H9 (cell line): Measurements from ENCODE around the gene OR1B1. TPM values are rescaled to one million over a fixed set of nuclear protein-coding genes. Genes with fewer than 3 reads are reported as not detected.

Source experiments
- DNase-seq: peaks from one replicate; pipeline ENCODE4 v3.0.0-alpha.2; 2017
- H2AFZ ChIP-seq: one replicate; pipeline ENCODE4 v1.6.1; 2013; ENCODE audit warnings: mild to moderate bottlenecking, low read length, control low read depth, moderate library complexity
- H2AK5ac ChIP-seq: 2 replicates; pipeline ENCODE4 v1.6.1; 2013; ENCODE audit warnings: low read length, control low read depth, mixed read lengths; ENCODE audit not compliant: insufficient read length
- H2BK120ac ChIP-seq: one replicate; pipeline ENCODE4 v1.6.1; 2013; ENCODE audit warnings: low read depth, mild to moderate bottlenecking, low read length, control low read depth, inconsistent platforms; ENCODE audit not compliant: poor library complexity, severe bottlenecking
- H2BK12ac ChIP-seq: 2 replicates; pipeline ENCODE4 v1.6.1; 2013; ENCODE audit warnings: low read length, control low read depth, mixed read lengths, low read depth; ENCODE audit not compliant: insufficient read length
- H2BK15ac ChIP-seq: 2 replicates; pipeline ENCODE4 v1.6.1; 2013; ENCODE audit warnings: low read depth, low read length, control low read depth
- H2BK20ac ChIP-seq: one replicate; pipeline ENCODE4 v1.6.1; 2013; ENCODE audit warnings: low read depth, mild to moderate bottlenecking, low read length, control low read depth, inconsistent platforms; ENCODE audit not compliant: poor library complexity, severe bottlenecking
- H2BK5ac ChIP-seq: 2 replicates; pipeline ENCODE4 v1.6.1; 2013; ENCODE audit warnings: low read length, control low read depth, mixed read lengths; ENCODE audit not compliant: insufficient read length
- H3K14ac ChIP-seq: 2 replicates; pipeline ENCODE4 v1.6.1; 2013; ENCODE audit warnings: low read length, control low read depth; ENCODE audit not compliant: insufficient read depth
- H3K18ac ChIP-seq: 2 replicates; pipeline ENCODE4 v1.6.1; 2013; ENCODE audit warnings: low read depth, mild to moderate bottlenecking, mixed read lengths, low read length, control low read depth; ENCODE audit not compliant: insufficient read length
- H3K23ac ChIP-seq: 2 replicates; pipeline ENCODE4 v1.6.1; 2013; ENCODE audit warnings: low read length, control low read depth, mixed read lengths, low read depth; ENCODE audit not compliant: insufficient read length
- H3K23me2 ChIP-seq: 2 replicates; pipeline ENCODE4 v1.6.1; 2013; ENCODE audit warnings: low read depth, mild to moderate bottlenecking, mixed read lengths, low read length, control low read depth; ENCODE audit not compliant: insufficient read length, poor library complexity, severe bottlenecking
- H3K27ac ChIP-seq: 2 replicates; pipeline ENCODE4 v1.5.1; 2013; ENCODE audit warnings: low read length, control low read depth, mixed read lengths, low read depth; ENCODE audit not compliant: insufficient read length
- H3K27me3 ChIP-seq: 2 replicates; pipeline ENCODE4 v1.6.1; 2013; ENCODE audit warnings: low read length, control low read depth, inconsistent platforms; ENCODE audit not compliant: insufficient read depth
- H3K4ac ChIP-seq: 2 replicates; pipeline ENCODE4 v1.6.1; 2013; ENCODE audit warnings: low read depth, mild to moderate bottlenecking, control low read depth, inconsistent platforms, low read length, moderate library complexity
- H3K4me1 ChIP-seq: 2 replicates; pipeline ENCODE4 v1.6.1; 2013; ENCODE audit warnings: low read length, control low read depth, inconsistent platforms; ENCODE audit not compliant: insufficient read depth
- H3K4me2 ChIP-seq: 2 replicates; pipeline ENCODE4 v1.6.1; 2013; ENCODE audit warnings: low read length, control low read depth, mixed read lengths; ENCODE audit not compliant: insufficient read length, insufficient read depth
- H3K56ac ChIP-seq: 2 replicates; pipeline ENCODE4 v1.6.1; 2013; ENCODE audit warnings: low read depth, mild to moderate bottlenecking, mixed read lengths, low read length, control low read depth; ENCODE audit not compliant: insufficient read length
- H3K79me1 ChIP-seq: 2 replicates; pipeline ENCODE4 v1.6.1; 2013; ENCODE audit warnings: low read depth, mild to moderate bottlenecking, moderate library complexity, low read length, control low read depth, inconsistent platforms; ENCODE audit not compliant: insufficient read depth, poor library complexity, severe bottlenecking
- H3K79me2 ChIP-seq: 2 replicates; pipeline ENCODE4 v1.6.1; 2013; ENCODE audit warnings: low read length, control low read depth, inconsistent platforms; ENCODE audit not compliant: insufficient read depth
- H3K9ac ChIP-seq: 2 replicates; pipeline ENCODE4 v1.6.1; 2013; ENCODE audit warnings: low read length, control low read depth, mixed read lengths; ENCODE audit not compliant: insufficient read length; ENCODE audit errors: extremely low read depth
- H3K9me3 ChIP-seq: one replicate; pipeline ENCODE4 v1.6.1; 2013; ENCODE audit warnings: low read depth, low read length, inconsistent platforms; ENCODE audit not compliant: control insufficient read depth
- H3T11ph ChIP-seq: one replicate; pipeline ENCODE4 v1.6.1; 2013; ENCODE audit warnings: mild to moderate bottlenecking, low read length, control low read depth, inconsistent platforms
- H4K20me1 ChIP-seq: one replicate; pipeline ENCODE4 v1.6.1; 2013; ENCODE audit not compliant: control insufficient read depth, insufficient read length, insufficient read depth
- H4K5ac ChIP-seq: 2 replicates; pipeline ENCODE4 v1.6.1; 2013; ENCODE audit warnings: low read depth, mild to moderate bottlenecking, mixed read lengths, low read length, control low read depth; ENCODE audit not compliant: insufficient read length
- H4K8ac ChIP-seq: replicated peaks from 2 replicates; pipeline ENCODE4 v1.6.1; 2013; ENCODE audit warnings: low read length, control low read depth, mixed read lengths, low read depth; ENCODE audit not compliant: insufficient read length
- H4K91ac ChIP-seq: 2 replicates; pipeline ENCODE4 v1.6.1; 2013; ENCODE audit warnings: low read depth, mild to moderate bottlenecking, moderate library complexity, mixed read lengths, low read length, control low read depth; ENCODE audit not compliant: insufficient read length
- H3K27ac Mint-ChIP-seq, 3 experiments: 2 replicates in 2 of 3; 3 replicates in 1 of 3; pipeline ENCODE4 v1.8.0; 2020 to 2021; ENCODE audit warnings: mixed read lengths in 3 of 3, mild to moderate bottlenecking in 1 of 3, moderate library complexity in 1 of 3
- H3K27me3 Mint-ChIP-seq: 2 replicates; pipeline ENCODE4 v1.8.0; 2021; ENCODE audit warnings: low read depth, mild to moderate bottlenecking, moderate library complexity, mixed read lengths
- H3K36me3 Mint-ChIP-seq, 3 experiments: 2 replicates in 2 of 3; 3 replicates in 1 of 3; pipeline ENCODE4 v1.8.0; 2020 to 2021; ENCODE audit warnings: low read depth in 3 of 3, mixed read lengths in 3 of 3; ENCODE audit not compliant: insufficient read depth in 1 of 3
- H3K4me1 Mint-ChIP-seq, 2 experiments: 2 replicates each; pipeline ENCODE4 v1.8.0; 2020; ENCODE audit warnings: mixed read lengths in 2 of 2
- H3K4me3 Mint-ChIP-seq, 2 experiments: 2 replicates in 1 of 2; 3 replicates in 1 of 2; pipeline ENCODE4 v1.8.0; 2020 to 2021; ENCODE audit warnings: mild to moderate bottlenecking in 2 of 2, mixed read lengths in 2 of 2, moderate library complexity in 1 of 2
- H3K9me3 Mint-ChIP-seq, 2 experiments: 2 replicates in 1 of 2; 3 replicates in 1 of 2; pipeline ENCODE4 v1.8.0; 2020; ENCODE audit warnings: mild to moderate bottlenecking in 2 of 2, mixed read lengths in 2 of 2, moderate library complexity in 1 of 2
- CTCF ChIP-seq: fragments of 200-600 bp; sonication (generic); conservative IDR thresholded peaks from 3 replicates; pipeline ENCODE4 v1.8.0; 2021; ENCODE audit warnings: antibody characterized with exemption, mild to moderate bottlenecking
- WGBS: extraction: QIAGEN DNeasy Blood & Tissue Kit; methylation state at CpG from one replicate; pipeline ENCODE4 v1.1.7; 2013; ENCODE audit warnings: missing lambda C conversion rate, low lambda C conversion rate, mixed read lengths; ENCODE audit not compliant: insufficient read length; ENCODE audit errors: extremely low coverage; 5-methylcytosine and 5-hydroxymethylcytosine counted together
- total RNA-seq: library from RNA; stranded (reverse); gene quantifications from 2 replicates; pipeline ENCODE4 v1.2.1, GENCODE V29; 2021

The OR1B1 gene
- total RNA-seq, 1 experiment from 2014 or later = not detected

DNA sequence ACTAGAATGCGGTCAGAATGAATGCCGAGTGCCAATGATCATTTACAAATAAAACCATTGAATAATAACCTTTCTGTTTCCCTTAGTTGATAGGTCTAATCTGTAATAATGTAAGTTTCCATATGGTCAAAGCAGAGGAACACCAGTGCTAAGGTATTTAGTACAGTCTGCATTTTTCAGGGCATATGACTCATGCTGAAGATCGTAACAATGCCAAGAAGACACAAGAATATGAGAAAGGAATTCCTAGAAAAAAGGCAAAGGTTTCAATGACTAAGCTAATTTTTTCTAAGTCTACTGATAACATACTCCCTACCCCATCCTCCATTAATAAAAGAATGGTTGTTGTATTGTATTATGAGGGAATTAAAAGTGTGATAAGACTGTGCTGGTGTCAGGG, 77.1 kb downstream of the OR1B1 start:
- no peak overlapping the region for H4K91ac ChIP-seq
- no peak overlapping the region for H2BK120ac ChIP-seq
- no peak overlapping the region for H2BK15ac ChIP-seq
- no peak overlapping the region for H4K5ac ChIP-seq
- no peaks in the 10 kb centered on the region for H3K23me2 ChIP-seq
- H3K9me3 Mint-ChIP-seq = peaks cover 69 to 75% of the 10 kb centered on the region in 2 experiments
- no peak overlapping the region for H3K4me3 Mint-ChIP-seq
- no CpG with 5 or more reads among the region's 3 CpGs for whole genome bisulfite sequencing
- no peak for DNase-seq
- no peak overlapping the region for H2AFZ ChIP-seq
- H2BK5ac ChIP-seq = no peak overlapping the region
- H3K27ac Mint-ChIP-seq = no peak overlapping the region
- H3K4me2 ChIP-seq = no peak overlapping the region
- no peak overlapping the region for H3K56ac ChIP-seq
- H4K20me1 ChIP-seq = no peaks in the 10 kb centered on the region
- H3K36me3 Mint-ChIP-seq = peaks cover 0 to 16% (median 0%) of the 10 kb centered on the region in 3 experiments; a peak in 4 of 7 replicates
- peaks cover 40% of the 10 kb centered on the region for H3K9me3 ChIP-seq
- no peak overlapping the region for H2BK20ac ChIP-seq
- H3K9ac ChIP-seq = no peak overlapping the region
- no peak overlapping the region for H3K18ac ChIP-seq
- no peaks in the 10 kb centered on the region for H3K4me1 Mint-ChIP-seq
- no peak overlapping the region for H2BK12ac ChIP-seq
- no peak overlapping the region for H3K4ac ChIP-seq
- H3K14ac ChIP-seq = no peak overlapping the region
- TF ChIP-seq CTCF = no peak
- no peak overlapping the region for H4K8ac ChIP-seq
- H3K23ac ChIP-seq = no peak overlapping the region
- no peaks in the 10 kb centered on the region for H3K79me1 ChIP-seq
- no peaks in the 10 kb centered on the region for H3K4me1 ChIP-seq
- H3T11ph ChIP-seq = no peak overlapping the region
- H2AK5ac ChIP-seq = no peak overlapping the region
- no peaks in the 10 kb centered on the region for H3K27me3 Mint-ChIP-seq
- no peaks in the 10 kb centered on the region for H3K79me2 ChIP-seq
- H3K27me3 ChIP-seq = no peaks in the 10 kb centered on the region
- no peak overlapping the region for H3K27ac ChIP-seq
